SK-N-SH treated with all-trans-retinoic acid at 6 μM for 48 hours (cell line): Measurements from ENCODE around the gene DNAJC22.
"Not testable (repeated sequence)": the region's sequence is repeated elsewhere in the genome, so short reads cannot be mapped to it uniquely, and the experiment has no call there.

ENCODE experiments used
- ATAC-seq: fragments of 200-7000 bp; cut with Tn5 transposase; 3 replicates; pipeline ENCODE4 v1.9.1; 2020; ENCODE audit warnings: mild to moderate bottlenecking, moderate library complexity
- ARNTL ChIP-seq: fragments of 450-650 bp; formaldehyde crosslinking; IDR thresholded peaks from 2 replicates; pipeline ENCODE4 v1.5.0; 2020; ENCODE audit warnings: low read depth, mild to moderate bottlenecking, moderate library complexity, borderline replicate concordance
- CREB5 ChIP-seq: fragments of 250-450 bp; sonication (Bioruptor Pico); IDR thresholded peaks from 2 replicates; pipeline ENCODE4 v1.5.1; 2020; ENCODE audit warnings: low read depth, mild to moderate bottlenecking, moderate library complexity
- CSDC2 ChIP-seq: fragments of 250-450 bp; sonication (Bioruptor Pico); IDR thresholded peaks from 2 replicates; pipeline ENCODE4 v1.5.0; 2020; ENCODE audit warnings: mild to moderate bottlenecking, moderate library complexity
- ESRRG ChIP-seq: fragments of 250-450 bp; sonication (Bioruptor Pico); IDR thresholded peaks from 2 replicates; pipeline ENCODE4 v1.6.1; 2021; ENCODE audit warnings: mild to moderate bottlenecking
- GLIS3 ChIP-seq: fragments of 250-450 bp; sonication (Bioruptor Pico); IDR thresholded peaks from 2 replicates; pipeline ENCODE4 v1.5.0; 2020; ENCODE audit warnings: mild to moderate bottlenecking, moderate library complexity
- ISL1 ChIP-seq: fragments of 250-450 bp; sonication (Bioruptor Pico); IDR thresholded peaks from 2 replicates; pipeline ENCODE4 v2.1.2; 2022; ENCODE audit warnings: mild to moderate bottlenecking, moderate library complexity
- PPARA ChIP-seq: fragments of 250-450 bp; sonication (Bioruptor Pico); IDR thresholded peaks from 2 replicates; pipeline ENCODE4 v1.5.0; 2020; ENCODE audit warnings: mild to moderate bottlenecking, borderline replicate concordance
- RARB ChIP-seq: fragments of 250-450 bp; sonication (Bioruptor Pico); IDR thresholded peaks from 2 replicates; pipeline ENCODE4 v1.8.0; 2021; ENCODE audit warnings: mild to moderate bottlenecking, moderate library complexity
- TCF4 ChIP-seq: fragments of 250-450 bp; sonication (Bioruptor Pico); IDR thresholded peaks from 2 replicates; pipeline ENCODE4 v1.8.0; 2021; ENCODE audit warnings: mild to moderate bottlenecking, moderate library complexity, borderline replicate concordance
- TOX ChIP-seq: fragments of 250-450 bp; sonication (Bioruptor Pico); IDR thresholded peaks from 2 replicates; pipeline ENCODE4 v1.8.0; 2021; ENCODE audit warnings: mild to moderate bottlenecking, moderate library complexity, borderline replicate concordance
- TSHZ2 ChIP-seq: fragments of 250-450 bp; sonication (Bioruptor Pico); IDR thresholded peaks from 2 replicates; pipeline ENCODE4 v1.5.0; 2020; ENCODE audit warnings: mild to moderate bottlenecking, moderate library complexity
- ZC3H10 ChIP-seq: fragments of 250-450 bp; sonication (Bioruptor Pico); IDR thresholded peaks from 2 replicates; pipeline ENCODE4 v1.5.1; 2021; ENCODE audit warnings: mild to moderate bottlenecking, moderate library complexity
- ZFP30 ChIP-seq: fragments of 450-650 bp; formaldehyde crosslinking; IDR thresholded peaks from 2 replicates; pipeline ENCODE4 v1.5.0; 2022; ENCODE audit warnings: mild to moderate bottlenecking, moderate library complexity
- ZNF565 ChIP-seq: fragments of 450-650 bp; formaldehyde crosslinking; conservative IDR thresholded peaks from 2 replicates; pipeline ENCODE4 v1.5.0; 2020; ENCODE audit warnings: low read depth, mild to moderate bottlenecking, moderate library complexity
- ZNF70 ChIP-seq: fragments of 450-650 bp; formaldehyde crosslinking; IDR thresholded peaks from 2 replicates; pipeline ENCODE4 v1.5.0; 2020; ENCODE audit warnings: mild to moderate bottlenecking, moderate library complexity
- ZNF8 ChIP-seq: fragments of 450-650 bp; formaldehyde crosslinking; IDR thresholded peaks from 2 replicates; pipeline ENCODE4 v1.5.0; 2020; ENCODE audit warnings: mild to moderate bottlenecking, moderate library complexity
- TF ChIP-seq, protein P1 (sequence below): fragments of 250-450 bp; sonication (Bioruptor Pico); IDR thresholded peaks from 2 replicates; pipeline ENCODE4 v1.8.0; 2020; ENCODE audit warnings: mild to moderate bottlenecking, moderate library complexity, borderline replicate concordance
- TF ChIP-seq, protein P2 (sequence below): fragments of 250-450 bp; sonication (Bioruptor Pico); IDR thresholded peaks from 2 replicates; pipeline ENCODE4 v1.5.1; 2021; ENCODE audit warnings: mild to moderate bottlenecking, moderate library complexity

DNAJC22 gene

DNA sequence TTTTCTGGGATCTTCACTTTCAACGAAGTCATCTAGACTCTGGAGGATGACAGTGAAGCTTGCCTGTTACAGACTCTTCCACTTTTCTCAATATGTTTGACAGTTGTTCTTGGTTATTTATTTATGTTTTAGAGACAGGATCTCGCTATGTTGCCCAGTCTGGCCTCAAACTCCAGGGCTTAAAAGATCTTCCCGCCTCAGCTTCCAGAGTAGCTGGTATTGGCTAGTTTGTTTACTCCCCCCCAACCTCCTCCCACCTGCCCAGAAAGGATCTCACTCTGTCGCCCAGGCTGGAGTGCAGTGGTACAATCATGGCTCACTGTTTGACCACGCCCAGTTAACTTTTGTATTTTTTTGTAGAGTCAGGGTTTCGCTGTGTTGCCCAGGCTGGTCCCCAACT lies 23.9 kb downstream of the DNAJC22 start:
- TF ChIP-seq ZFP30 (CRISPR knock-in tag) (no peak), TOX (CRISPR knock-in tag) (no peak)
- ATAC-seq, result no peak

- TF ChIP-seq TOX (CRISPR knock-in tag) (no peak), ZNF8 (CRISPR knock-in tag) (no peak), CSDC2 (CRISPR knock-in tag) (no peak), RARB (CRISPR knock-in tag) (no peak), ARNTL (CRISPR knock-in tag) (no peak)
- ATAC-seq, result no peak; the same call in 2 of the 3 replicates
These were observed 28.7 kb downstream of the DNAJC22 start for GRCh38 chr12:49375406-49375805.

GRCh38 chr12:49377386-49377785 lies 30.7 kb downstream of the DNAJC22 start:
- TF ChIP-seq ZNF565 (CRISPR knock-in tag) (no peak), ZNF8 (CRISPR knock-in tag) (no peak), GLIS3 (no peak), ZFP30 (CRISPR knock-in tag) (no peak), TCF4 (no peak), TSHZ2 (no peak), PPARA (no peak), ESRRG (CRISPR knock-in tag) (no peak), ISL1 (CRISPR knock-in tag) (no peak), ZNF70 (CRISPR knock-in tag) (no peak), CREB5 (no peak), ZC3H10 (CRISPR knock-in tag) (no peak), CSDC2 (CRISPR knock-in tag) (no peak)
- TF ChIP-seq, protein P1, sequence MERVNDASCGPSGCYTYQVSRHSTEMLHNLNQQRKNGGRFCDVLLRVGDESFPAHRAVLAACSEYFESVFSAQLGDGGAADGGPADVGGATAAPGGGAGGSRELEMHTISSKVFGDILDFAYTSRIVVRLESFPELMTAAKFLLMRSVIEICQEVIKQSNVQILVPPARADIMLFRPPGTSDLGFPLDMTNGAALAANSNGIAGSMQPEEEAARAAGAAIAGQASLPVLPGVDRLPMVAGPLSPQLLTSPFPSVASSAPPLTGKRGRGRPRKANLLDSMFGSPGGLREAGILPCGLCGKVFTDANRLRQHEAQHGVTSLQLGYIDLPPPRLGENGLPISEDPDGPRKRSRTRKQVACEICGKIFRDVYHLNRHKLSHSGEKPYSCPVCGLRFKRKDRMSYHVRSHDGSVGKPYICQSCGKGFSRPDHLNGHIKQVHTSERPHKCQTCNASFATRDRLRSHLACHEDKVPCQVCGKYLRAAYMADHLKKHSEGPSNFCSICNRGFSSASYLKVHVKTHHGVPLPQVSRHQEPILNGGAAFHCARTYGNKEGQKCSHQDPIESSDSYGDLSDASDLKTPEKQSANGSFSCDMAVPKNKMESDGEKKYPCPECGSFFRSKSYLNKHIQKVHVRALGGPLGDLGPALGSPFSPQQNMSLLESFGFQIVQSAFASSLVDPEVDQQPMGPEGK (CRISPR knock-in tag), result no peak
- TF ChIP-seq, protein P2, sequence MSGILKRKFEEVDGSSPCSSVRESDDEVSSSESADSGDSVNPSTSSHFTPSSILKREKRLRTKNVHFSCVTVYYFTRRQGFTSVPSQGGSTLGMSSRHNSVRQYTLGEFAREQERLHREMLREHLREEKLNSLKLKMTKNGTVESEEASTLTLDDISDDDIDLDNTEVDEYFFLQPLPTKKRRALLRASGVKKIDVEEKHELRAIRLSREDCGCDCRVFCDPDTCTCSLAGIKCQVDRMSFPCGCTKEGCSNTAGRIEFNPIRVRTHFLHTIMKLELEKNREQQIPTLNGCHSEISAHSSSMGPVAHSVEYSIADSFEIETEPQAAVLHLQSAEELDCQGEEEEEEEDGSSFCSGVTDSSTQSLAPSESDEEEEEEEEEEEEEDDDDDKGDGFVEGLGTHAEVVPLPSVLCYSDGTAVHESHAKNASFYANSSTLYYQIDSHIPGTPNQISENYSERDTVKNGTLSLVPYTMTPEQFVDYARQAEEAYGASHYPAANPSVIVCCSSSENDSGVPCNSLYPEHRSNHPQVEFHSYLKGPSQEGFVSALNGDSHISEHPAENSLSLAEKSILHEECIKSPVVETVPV, result no peak
- TF ChIP-seq, all 23 proteins: peak for 0

GRCh38 chr12:49380184-49380583 lies 33.5 kb downstream of the DNAJC22 start:
- not testable (repeated sequence) for ATAC-seq

More at GRCh38 chr12:49377386-49377785, 30.7 kb downstream of the DNAJC22 start:
- no peak for ATAC-seq

DNA sequence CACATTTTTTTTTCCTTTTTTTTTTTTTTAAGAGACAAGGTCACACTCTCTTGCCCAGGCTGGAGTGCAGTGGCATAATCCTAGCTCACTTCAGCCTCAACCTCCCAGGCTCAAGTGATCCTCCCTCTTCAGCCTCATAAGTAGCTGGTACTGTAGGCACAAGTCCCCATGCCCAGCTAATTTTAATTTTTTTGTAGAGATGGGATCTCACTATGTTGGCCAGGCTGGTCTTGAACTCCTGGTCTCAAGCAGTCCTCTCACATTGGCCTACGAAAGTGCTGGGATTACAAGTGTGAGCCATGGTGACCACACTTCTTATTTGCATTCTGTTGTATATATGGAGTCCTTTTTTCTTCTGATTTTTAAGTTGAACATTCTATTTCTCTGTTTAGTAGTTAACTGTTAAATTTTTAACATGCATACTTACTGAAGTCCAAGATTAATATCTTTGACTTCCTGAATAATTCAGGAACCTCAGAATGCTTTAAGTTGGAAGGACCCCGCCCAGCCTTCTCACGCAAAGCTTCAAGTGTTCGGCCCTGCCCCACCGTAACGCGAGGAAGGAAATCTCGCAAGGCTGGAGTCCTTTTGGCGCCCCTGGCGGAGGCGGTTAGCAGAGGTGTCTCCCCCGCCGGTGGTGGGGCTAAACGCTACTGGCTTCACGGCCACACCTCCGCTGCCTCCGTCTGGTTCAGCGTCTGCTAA lies 42.1 kb downstream of the DNAJC22 start:
- TF ChIP-seq ZNF8 (CRISPR knock-in tag) (no peak), TOX (CRISPR knock-in tag) (no peak), ESRRG (CRISPR knock-in tag) (no peak), CREB5 (no peak), ZC3H10 (CRISPR knock-in tag) (no peak), GLIS3 (no peak)
- TF ChIP-seq, all 23 proteins: peak for 0
- ATAC-seq, result no peak
